Chondrocyte (in vitro differentiated cells): ENCODE results near the gene GTPBP3. TPM values are rescaled to one million over a fixed set of nuclear protein-coding genes. Genes with fewer than 3 reads are reported as not detected.
A peak's percentile ranks its signal among the peaks of the same experiment; 100 is the strongest.

Experiments
- DNase-seq: peaks from one replicate; pipeline ENCODE4 v3.0.0; 2021; ENCODE audit warnings: mixed read lengths, low spot score
- H3K27ac Mint-ChIP-seq: one replicate; pipeline ENCODE4 v1.8.0; 2021; ENCODE audit warnings: mild to moderate bottlenecking, moderate library complexity, mixed read lengths; ENCODE audit not compliant: unreplicated experiment
- H3K27me3 Mint-ChIP-seq: 2 replicates; pipeline ENCODE4 v1.8.0; 2021; ENCODE audit warnings: low read depth, mixed read lengths
- H3K36me3 Mint-ChIP-seq: 2 replicates; pipeline ENCODE4 v1.8.0; 2021; ENCODE audit warnings: low read depth, mixed read lengths
- H3K4me1 Mint-ChIP-seq: 2 replicates; pipeline ENCODE4 v1.8.0; 2021; ENCODE audit warnings: low read depth, mild to moderate bottlenecking, mixed read lengths
- H3K4me3 Mint-ChIP-seq: one replicate; pipeline ENCODE4 v1.8.0; 2021; ENCODE audit warnings: mild to moderate bottlenecking, moderate library complexity, mixed read lengths; ENCODE audit not compliant: unreplicated experiment
- H3K9me3 Mint-ChIP-seq: 2 replicates; pipeline ENCODE4 v1.8.0; 2021; ENCODE audit warnings: low read depth, mixed read lengths
- total RNA-seq: library from RNA; stranded (reverse); gene quantifications from 3 replicates; pipeline ENCODE4 v1.2.1, GENCODE V29; 2021
- TF ChIP-seq, protein P1 (sequence below): fragments of 200-600 bp; sonication (generic); IDR thresholded peaks from 2 replicates; pipeline ENCODE4 v1.5.0; 2021; ENCODE audit warnings: antibody characterized with exemption, mild to moderate bottlenecking, moderate library complexity

GTPBP3 gene
- total RNA-seq, 1 donor from 2014 or later = 20.6 TPM

DNA sequence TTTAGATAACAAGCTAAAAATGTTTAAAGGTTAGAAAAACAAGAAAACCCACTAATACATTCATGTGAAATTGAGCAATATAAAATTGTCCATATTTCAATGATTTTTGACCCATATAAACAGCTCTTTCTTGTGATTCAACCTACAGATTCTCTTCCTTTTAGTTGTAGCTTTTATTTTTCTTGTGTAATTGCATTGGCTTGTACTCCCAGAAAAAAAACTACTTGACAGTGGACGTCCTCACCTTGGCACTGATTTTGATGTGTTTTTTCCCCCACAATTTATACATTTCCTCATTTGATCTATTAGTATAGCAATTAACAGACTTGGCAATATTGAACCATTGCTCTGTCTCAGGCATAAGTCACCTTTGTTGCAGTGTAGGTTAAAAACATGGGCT lies 51.9 kb downstream of the GTPBP3 start:
- Mint-ChIP-seq H3K27me3 (no peaks in the 10 kb centered on the region), H3K27ac (no peak overlapping the region), H3K9me3 (peaks cover 3% of the 10 kb centered on the region), H3K4me1 (peaks cover 10% of the 10 kb centered on the region), H3K4me3 (no peak overlapping the region), H3K36me3 (no peaks in the 10 kb centered on the region)
- TF ChIP-seq, protein P1, sequence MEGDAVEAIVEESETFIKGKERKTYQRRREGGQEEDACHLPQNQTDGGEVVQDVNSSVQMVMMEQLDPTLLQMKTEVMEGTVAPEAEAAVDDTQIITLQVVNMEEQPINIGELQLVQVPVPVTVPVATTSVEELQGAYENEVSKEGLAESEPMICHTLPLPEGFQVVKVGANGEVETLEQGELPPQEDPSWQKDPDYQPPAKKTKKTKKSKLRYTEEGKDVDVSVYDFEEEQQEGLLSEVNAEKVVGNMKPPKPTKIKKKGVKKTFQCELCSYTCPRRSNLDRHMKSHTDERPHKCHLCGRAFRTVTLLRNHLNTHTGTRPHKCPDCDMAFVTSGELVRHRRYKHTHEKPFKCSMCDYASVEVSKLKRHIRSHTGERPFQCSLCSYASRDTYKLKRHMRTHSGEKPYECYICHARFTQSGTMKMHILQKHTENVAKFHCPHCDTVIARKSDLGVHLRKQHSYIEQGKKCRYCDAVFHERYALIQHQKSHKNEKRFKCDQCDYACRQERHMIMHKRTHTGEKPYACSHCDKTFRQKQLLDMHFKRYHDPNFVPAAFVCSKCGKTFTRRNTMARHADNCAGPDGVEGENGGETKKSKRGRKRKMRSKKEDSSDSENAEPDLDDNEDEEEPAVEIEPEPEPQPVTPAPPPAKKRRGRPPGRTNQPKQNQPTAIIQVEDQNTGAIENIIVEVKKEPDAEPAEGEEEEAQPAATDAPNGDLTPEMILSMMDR = no peak
- DNase-seq = no peak

DNA sequence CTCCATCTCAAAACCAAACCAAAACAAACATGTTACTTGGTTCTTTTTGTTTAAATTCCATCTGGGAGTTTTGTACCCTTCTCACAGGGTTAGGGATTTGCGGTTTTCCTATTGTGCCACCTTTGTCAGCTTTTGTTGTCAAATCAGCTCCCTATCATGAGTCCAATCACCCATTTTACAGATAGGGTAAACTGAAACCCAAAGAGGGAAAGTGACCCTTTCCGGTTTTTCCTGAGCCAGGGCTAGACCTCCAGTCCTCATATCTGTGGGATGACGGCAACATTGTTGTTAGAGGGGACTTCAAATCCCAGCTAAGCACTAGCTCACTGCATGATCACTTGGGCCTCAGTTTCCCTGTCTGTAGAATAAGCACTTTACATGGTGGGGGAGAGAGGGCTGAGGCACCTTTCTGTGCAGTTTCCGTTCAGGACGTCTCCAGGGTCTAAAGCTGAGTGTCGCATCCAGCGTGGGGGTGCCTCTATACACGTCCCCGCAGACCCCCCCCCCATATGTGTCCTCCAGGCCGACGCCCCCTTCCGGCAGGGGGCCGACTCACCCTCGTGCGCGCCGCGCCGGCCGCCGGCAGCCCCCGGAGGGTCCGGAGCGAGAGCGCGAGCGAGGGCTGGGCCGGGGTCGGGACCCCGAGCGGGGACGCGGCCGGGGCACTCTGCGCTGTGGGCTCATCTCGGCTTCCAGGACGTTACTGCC lies 52.8 kb downstream of the GTPBP3 start:
- TF ChIP-seq, protein P1 = peak; percentile 52
- no peak overlapping the region for H3K27ac Mint-ChIP-seq
- peaks cover 3% of the 10 kb centered on the region for H3K9me3 Mint-ChIP-seq
- H3K4me1 Mint-ChIP-seq = peaks cover 10% of the 10 kb centered on the region
- no peaks in the 10 kb centered on the region for H3K27me3 Mint-ChIP-seq
- peak overlapping the region; percentile 89 for H3K4me3 Mint-ChIP-seq
- no peaks in the 10 kb centered on the region for H3K36me3 Mint-ChIP-seq
- DNase-seq = no peak

DNA sequence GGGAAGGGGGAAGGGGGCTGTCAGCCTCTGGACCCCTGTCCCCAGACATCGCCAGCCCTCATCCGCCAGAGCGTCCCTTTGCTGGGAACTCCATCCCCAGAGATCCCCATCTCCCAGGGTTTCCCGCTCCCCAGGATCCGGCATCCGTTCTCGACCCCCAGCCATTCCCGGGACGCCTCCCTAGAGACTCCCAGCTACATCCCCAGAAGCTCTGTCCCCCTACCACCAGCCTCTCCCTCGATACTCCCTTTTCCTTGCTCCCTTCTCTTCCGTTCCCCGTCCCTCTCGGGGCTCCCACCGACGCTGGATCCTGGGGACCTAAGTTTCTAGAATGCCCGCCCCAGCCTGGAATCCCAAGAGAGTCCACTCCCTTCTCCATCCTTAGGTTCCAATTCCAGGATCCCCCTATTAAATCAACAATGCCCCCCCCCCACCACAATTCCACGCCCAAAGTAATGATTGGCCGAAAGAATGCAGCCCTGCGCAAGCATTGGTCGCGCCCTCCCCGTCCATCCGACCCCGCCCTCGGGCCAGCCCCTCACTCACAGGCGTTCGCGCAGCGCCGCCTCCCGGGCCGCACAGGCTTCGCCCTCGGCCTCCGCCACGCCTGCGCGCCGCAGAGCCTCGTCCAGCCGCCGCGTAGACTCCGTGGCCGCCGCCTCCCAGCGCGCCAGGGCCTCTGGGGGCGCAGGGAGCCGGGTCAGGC lies 53.5 kb downstream of the GTPBP3 start:
- Mint-ChIP-seq H3K4me1 (peaks cover 10% of the 10 kb centered on the region), H3K4me3 (peak overlapping the region; percentile 89), H3K9me3 (peaks cover 3% of the 10 kb centered on the region), H3K36me3 (no peaks in the 10 kb centered on the region), H3K27me3 (no peaks in the 10 kb centered on the region), H3K27ac (no peak overlapping the region)
- no peak for DNase-seq
- TF ChIP-seq, protein P1 = peak; percentile 82

GRCh38 chr19:17391371-17392151 lies 54.2 kb downstream of the GTPBP3 start:
- no peak overlapping the region for H3K27ac Mint-ChIP-seq
- H3K4me3 Mint-ChIP-seq = peak overlapping the region; percentile 89
- no peaks in the 10 kb centered on the region for H3K36me3 Mint-ChIP-seq
- TF ChIP-seq, protein P1 = peak; percentile 43
- peaks cover 3% of the 10 kb centered on the region for H3K9me3 Mint-ChIP-seq
- no peak for DNase-seq
- H3K27me3 Mint-ChIP-seq = no peaks in the 10 kb centered on the region
- H3K4me1 Mint-ChIP-seq = peaks cover 10% of the 10 kb centered on the region

Other genes starting within 250 kb of the GTPBP3 start
- gene USE1, start 122.2 kb upstream of the GTPBP3 start, total RNA-seq = 27.3 to 31.7 TPM (median 29.9 TPM) in 3 replicates
- 21.1 to 23.8 TPM (median 22.3 TPM) in 3 replicates for gene OCEL1, start 111.3 kb upstream of the GTPBP3 start, total RNA-seq
- gene NR2F6, start 91.6 kb upstream of the GTPBP3 start, total RNA-seq = 31.9 to 45.0 TPM (median 43.7 TPM) in 3 replicates
- gene USHBP1, start 72.8 kb upstream of the GTPBP3 start, total RNA-seq = not detected in 3 replicates
- gene BABAM1, start 70.1 kb upstream of the GTPBP3 start, total RNA-seq = 83.3 to 100 TPM (median 91.2 TPM) in 3 replicates
- gene ANKLE1, start 55.7 kb upstream of the GTPBP3 start, total RNA-seq = 0.38 to 0.57 TPM (median 0.53 TPM) in 3 replicates
- gene ABHD8, start 34.1 kb upstream of the GTPBP3 start, total RNA-seq = 3.5 to 6.6 TPM (median 5.9 TPM) in 3 replicates
- gene MRPL34, start 31.7 kb upstream of the GTPBP3 start, total RNA-seq = 56.6 to 68.7 TPM (median 61.7 TPM) in 3 replicates
- gene DDA1, start 28.0 kb upstream of the GTPBP3 start, total RNA-seq = 53.0 to 66.6 TPM (median 63.9 TPM) in 3 replicates
- 16.7 to 18.9 TPM (median 16.8 TPM) in 3 replicates for gene ANO8, start 2.7 kb upstream of the GTPBP3 start, total RNA-seq
- gene PLVAP, start 39.8 kb downstream of the GTPBP3 start, total RNA-seq = 0.22 to 0.44 TPM in 2 of 3 replicates, not detected in the other
- gene CCDC194, start 56.6 kb downstream of the GTPBP3 start, total RNA-seq = not detected in 3 replicates
- not detected in 3 replicates for gene BST2, start 68.1 kb downstream of the GTPBP3 start, total RNA-seq
- gene MVB12A, start 82.5 kb downstream of the GTPBP3 start, total RNA-seq = 36.3 to 46.7 TPM (median 39.4 TPM) in 3 replicates
- gene TMEM221, start 111.1 kb downstream of the GTPBP3 start, total RNA-seq = 0.27 to 0.57 TPM (median 0.28 TPM) in 3 replicates
- gene NXNL1, start 123.4 kb downstream of the GTPBP3 start, total RNA-seq = not detected in 3 replicates
- 6.8 to 7.9 TPM (median 7.7 TPM) in 3 replicates for gene SLC27A1, start 133.0 kb downstream of the GTPBP3 start, total RNA-seq
- 73.7 to 112 TPM (median 108 TPM) in 3 replicates for gene PGLS, start 174.1 kb downstream of the GTPBP3 start, total RNA-seq
- gene COLGALT1, start 218.1 kb downstream of the GTPBP3 start, total RNA-seq = 113 to 146 TPM (median 140 TPM) in 3 replicates